Effector CD4-positive, alpha-beta T cell (primary cell): ENCODE results near the gene SH2B2.
"Not testable (repeated sequence)": the region's sequence is repeated elsewhere in the genome, so short reads cannot be mapped to it uniquely, and the experiment has no call there.

Experiments
- DNase-seq: peaks from one replicate; pipeline ENCODE4 v3.0.0-alpha.2; 2020

The SH2B2 gene

DNA sequence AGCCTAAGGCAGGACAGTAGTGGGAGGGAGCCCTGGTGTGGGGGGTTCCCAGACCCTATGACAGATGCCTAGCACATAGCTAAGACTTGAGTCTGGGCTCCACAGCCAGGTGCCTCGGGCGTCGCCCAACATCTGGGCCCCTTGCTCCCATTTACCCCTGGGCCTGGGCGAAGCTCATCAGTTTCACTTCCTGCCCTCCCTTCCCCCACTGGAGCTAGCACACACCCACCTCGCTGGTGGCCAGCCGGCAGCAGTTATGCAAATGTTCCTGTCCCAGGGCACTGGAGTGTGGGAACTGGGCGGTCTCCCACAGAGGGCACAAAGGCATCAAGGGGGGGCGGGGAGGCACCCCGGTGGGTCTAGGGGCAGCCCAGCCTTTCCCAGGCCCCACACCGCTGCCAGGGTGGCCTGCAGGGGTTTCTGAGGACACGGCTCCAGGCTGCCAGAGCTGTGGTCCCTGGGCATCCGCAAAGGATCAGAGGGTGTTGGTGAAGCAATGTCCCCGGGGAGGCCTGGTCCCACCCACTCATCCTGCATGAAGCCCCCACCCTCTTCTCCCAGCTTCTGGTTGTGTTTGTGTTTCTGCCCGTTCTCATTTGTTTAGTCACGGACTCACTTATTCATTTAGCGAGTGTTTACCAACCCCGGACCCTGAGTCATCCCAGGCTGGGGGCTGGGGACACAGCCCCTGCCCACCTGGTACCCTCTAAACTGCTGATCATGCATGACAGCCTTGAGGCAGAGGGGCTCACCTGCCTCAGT lies 20.4 kb downstream of the SH2B2 start:
- DNase-seq: no peak

DNA sequence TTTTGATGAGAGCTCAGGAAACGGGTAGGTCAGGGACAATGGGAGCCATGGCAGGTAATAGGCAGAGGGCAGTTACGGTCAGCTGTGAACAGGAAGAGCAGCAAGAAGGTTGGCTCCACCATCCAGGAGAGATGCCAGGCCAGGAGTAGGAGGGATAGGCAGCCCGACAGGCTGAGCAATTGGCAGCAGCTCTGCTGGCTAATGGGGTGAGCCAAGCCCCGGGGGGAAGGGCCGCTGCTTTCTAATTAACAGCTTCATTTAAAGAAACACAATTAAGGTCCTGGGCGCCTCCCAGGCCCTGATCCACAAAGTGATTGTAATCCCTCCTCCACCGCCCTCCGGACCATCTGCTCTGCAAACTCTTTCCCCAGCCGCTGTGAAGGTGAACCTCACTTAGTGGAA lies 23.7 kb downstream of the SH2B2 start:
- DNase-seq: no peak

DNA sequence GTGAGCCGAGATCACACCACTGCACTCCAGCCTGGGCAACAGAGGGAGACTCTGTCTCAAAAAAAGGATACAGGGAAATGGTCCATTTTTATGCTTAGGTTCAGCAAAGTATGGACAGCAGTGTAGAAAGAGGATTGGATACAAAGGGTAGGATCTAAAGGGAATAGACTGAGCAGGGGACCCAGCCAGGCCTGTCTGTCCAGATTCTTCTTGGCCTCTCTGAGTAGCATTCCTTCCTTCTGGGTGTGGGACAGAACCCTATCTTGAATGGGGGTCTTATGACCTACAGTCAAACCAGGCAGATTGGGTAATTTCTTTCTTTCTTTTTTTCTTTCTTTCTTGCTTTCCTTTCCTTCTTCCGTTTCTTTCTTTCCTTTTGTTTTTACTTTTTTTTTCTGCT lies 25.6 kb downstream of the SH2B2 start:
- no peak for DNase-seq

DNA sequence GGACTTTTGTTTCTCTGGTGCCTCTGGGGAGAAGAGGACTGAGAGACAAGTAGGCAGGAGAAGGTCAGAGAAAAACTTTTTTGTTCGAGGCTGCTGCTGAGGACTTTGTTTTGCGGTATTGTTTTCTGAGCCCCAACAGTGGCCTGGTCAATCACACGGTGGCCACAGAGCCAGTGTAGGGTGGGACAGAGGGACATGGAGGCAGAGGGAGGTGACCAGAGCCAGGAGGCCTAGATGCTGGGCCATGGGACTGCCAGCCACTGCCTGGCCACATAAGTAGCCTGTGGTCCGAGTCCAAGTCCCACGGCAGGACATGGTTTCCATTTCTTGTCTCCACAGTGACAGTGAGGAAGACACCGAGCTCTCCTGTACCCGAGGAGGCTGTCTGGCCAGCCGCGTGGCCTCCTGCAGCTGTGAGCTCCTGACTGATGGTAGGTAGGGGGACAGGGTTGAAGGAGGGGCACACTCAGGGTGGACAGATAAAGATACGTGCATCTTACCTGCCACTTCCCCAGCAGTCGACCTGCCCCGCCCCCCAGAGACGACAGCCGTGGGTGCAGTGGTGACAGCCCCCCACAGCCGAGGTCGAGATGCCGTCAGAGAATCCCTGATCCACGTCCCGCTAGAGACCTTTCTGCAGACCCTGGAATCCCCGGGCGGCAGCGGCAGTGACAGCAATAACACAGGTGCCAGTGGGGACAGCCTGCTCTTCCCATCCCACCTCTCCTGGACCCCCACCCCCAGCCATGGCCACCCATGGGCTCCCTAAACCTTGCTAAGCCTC lies 27.5 kb downstream of the SH2B2 start:
- DNase-seq: no peak

DNA sequence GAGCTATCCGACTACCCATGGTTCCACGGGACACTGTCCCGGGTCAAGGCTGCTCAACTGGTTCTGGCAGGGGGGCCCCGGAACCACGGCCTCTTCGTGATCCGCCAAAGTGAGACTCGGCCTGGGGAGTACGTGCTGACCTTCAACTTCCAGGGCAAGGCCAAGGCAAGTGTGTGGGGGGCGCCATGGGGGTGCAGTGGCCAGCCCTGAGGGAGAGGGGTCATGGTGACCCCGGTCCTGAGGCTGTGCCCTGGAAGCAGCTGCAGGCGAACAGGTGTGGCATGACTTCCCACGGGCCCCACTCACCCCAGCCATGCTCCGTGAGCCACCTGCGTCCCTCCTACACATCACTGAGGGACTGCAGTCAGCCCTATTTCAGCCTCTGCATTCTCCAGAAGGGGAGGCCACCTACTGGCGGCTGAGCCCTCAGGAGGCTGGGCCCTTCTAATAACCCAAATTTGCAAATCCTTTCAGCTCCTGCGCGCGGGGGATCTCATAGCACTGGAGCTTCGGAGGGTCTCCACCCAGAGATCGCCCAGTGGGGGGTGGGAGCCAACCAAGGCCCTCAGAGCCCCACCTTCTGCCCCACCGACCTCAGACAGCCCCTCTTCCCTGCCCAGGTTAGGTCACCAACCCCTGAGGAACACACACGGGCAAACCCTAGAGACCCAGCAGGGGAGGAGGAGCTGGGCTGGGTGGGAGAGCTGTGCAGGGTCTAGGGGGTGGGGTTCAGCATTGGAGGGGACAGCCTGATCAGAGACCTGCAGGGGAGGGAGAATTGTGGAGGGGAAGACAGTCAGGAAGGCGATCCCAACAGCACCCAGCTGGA lies 30.8 kb downstream of the SH2B2 start:
- no peak for DNase-seq

DNA sequence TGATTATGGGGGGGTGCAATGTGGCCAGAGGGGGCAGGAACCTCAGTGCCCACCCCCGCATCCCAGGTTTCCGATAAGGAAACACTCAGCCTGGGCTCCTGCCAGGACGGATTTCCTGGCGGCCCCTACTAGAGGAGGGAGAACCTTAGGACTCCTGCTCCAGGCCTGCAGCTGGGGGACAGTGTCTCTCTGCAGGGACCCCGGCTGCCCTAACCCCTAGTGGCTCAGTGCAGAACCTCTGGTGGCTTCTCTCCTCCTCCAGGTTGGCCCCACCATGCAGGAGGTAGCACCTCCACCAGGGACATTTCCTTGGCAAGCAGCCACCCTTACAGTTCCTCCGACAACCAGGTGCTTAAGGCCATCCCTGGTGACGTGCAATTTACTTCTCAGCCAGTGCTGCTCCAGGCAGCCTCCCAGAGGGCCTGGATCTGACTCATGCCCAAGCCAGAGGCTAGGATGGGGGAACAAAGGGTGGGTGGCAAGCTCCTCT lies 31.9 kb downstream of the SH2B2 start:
- no peak for DNase-seq

DNA sequence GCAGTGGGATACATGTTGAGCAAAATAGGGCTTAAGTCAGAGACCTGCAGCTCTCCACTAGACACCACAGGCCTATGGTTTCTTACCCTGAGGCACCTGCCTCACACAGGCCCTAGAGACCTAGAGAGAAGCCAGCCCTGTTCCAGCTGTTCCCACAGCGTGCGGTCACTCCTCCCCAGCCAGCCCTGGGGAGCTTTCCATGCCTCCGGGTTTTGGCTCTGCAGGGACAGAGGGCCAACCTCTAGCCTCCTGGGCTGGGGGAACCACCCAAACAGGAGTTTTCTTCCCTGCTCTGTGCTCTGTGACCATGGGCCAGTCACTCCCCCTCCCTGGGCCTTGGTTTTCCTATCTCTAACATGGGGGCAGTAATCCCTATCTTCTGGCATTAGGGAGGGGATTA lies 33.0 kb downstream of the SH2B2 start:
- DNase-seq: no peak

DNA sequence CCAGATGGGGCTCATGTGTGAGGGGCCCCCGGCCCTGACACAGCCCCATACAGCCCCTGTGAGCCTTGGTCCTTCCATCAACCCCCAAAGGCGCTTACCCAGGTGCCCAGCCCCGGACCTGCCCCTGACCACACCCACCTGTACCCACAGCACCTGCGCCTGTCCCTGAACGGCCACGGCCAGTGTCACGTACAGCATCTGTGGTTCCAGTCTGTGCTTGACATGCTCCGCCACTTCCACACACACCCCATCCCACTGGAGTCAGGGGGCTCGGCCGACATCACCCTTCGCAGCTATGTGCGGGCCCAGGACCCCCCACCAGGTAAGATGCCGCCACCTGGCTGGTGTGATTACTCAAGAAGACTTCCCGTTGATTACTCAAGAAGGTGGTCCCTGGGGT lies 33.5 kb downstream of the SH2B2 start:
- DNase-seq: no peak

DNA sequence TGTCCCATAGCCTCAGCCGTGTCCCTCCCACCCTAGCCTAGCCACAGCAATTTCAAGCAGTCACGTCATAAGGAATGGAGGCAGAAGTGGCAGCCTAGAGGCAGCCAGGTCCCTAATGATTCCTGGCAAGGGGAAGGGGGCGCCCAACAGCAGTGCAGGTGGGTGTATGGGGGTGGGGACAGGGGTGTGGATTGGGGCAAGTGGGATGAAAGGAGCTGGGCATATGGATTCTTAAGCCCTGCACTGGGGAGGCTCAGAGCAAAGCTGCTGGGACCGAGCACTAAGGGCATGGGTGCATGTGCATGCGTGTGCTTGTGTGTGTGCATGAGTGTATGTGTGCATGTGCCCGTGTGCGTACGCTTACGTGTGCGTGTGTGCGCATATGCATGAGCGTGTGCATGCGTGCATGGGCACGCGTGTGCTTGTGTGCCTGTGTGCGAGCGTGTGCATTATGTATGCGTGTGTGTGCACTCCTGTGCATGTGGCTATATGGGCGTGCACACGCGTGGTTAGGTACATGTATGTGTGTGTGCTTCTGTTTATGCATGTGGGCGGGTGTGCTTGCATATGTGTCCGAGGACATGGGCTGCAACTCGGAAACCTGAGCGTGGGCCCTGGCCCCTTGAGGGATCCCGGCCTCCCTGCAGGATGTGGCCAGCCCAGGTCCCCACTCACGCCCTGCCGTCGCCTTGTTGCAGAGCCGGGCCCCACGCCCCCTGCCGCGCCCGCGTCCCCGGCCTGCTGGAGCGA lies 34.1 kb downstream of the SH2B2 start:
- no peak for DNase-seq

DNA sequence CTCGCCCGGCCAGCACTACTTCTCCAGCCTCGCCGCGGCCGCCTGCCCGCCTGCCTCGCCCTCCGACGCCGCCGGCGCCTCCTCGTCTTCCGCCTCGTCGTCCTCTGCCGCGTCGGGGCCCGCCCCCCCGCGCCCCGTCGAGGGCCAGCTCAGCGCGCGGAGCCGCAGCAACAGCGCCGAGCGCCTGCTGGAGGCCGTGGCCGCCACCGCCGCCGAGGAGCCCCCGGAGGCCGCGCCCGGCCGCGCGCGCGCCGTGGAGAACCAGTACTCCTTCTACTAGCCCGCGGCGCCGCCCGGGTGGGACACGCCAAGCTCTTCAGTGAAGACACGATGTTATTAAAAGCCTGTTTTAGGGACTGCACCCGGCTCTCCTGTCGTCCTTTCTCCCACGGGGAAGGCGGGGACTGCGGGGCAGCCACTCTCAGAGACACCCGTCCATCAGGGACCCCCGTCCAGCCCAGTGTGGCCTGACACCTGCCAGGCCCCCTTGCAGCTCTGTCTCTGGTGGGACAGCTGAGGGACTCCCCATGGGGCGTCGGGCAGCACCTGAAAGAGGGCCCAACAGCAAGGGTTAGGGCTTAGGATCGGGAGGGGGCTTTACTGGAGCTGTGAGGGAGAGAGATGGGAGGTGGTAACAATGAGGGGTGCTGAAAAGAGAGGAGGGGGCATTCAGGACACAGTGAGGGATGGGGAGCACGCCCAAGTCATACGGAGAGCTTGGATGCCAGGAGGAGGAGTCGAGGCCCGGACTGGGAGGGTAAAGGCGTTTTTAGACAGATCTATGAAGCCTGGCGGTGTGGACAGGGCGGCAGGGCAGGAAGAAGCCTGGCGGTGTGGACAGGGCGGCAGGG lies 34.9 kb downstream of the SH2B2 start:
- DNase-seq: no peak

DNA sequence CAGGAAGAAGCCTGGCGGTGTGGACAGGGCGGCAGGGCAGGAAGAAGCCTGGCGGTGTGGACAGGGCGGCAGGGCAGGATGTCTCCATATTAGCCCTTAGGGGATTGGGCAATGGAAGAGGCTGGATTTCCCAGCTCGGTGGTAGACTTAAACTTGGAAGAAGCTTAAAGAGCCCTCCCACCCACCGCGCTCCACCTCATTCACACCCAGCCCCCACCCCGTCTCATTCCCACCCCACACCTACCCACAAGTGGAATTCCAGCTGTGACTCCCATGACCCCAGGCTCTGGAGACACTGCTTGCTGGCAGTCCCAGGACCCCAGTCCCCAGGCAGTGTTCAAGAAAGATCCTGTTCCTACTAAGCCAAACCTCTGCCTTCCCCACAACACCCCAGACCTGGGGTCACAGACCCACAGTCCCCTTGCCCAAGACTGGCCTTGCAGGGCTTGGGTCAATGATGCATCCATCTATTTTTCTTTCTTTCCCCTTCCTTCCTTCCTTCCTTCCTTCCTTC lies 35.6 kb downstream of the SH2B2 start:
- no peak for DNase-seq

DNA sequence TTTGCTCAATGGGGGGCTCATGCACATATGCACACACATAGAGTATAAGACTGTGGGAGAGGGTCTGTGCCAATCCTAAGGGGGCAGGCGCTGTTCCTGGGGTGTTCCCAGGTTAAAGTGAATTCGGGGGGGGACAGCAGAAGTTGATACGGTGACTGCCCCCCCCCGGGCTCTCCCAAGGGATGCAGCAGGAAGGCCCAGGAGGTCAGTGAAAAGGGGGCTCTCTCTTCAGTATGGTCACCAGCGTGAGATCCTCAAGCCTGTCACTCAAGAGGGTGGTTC lies 37.2 kb downstream of the SH2B2 start:
- DNase-seq: no peak

DNA sequence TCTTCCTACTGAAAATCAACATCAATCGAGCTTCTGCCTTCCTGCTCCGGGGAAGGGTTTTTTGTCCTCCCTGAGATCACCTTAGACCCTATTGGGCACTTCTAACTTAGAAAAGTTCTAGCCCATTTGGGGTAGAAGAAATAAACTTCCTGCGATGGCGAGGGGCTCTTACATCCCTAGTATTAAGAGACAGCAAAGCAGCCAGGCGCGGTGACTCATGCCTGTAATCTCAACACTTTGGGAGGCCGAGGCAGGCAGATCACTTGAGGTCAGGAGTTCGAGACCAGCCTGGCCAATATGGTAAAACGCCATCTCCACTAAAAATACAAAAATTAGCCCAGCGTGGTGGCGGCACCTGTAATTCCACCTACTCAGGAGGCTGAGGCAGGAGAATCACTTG lies 38.4 kb downstream of the SH2B2 start:
- DNase-seq: not testable (repeated sequence)

DNA sequence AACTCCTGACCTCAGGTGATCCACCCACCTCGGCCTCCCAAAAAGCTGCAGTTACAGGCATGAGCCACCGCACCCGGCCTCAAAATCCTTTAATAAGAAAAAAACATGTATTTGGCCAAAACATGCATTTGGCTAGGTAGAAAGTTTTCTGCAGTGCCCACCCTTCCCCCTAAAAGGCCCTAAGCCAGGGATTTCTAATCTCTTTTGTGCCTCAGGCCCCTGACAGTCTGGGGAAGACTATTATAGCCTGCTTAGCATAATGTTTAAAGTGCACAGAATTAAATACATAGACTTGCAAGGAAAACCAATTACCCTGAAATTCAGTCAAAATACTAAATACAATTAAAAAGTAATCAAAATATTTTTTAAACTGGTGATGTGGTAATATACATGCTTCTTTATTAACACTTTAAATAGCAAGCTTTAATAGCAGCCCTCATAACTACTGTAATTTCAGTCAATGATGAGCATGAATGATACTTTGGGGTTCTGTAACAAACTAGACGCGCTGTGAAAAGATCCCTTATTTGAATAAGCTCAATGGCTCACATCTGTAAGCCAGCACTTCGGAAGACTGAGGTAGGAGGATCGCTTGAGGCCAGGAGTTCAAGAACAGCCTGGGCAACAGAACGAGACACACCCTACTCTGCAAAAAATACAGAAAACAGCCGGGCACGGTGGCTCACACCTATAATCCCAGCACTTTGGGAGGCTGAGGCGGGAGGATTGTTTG lies 39.7 kb downstream of the SH2B2 start:
- no peak for DNase-seq

DNA sequence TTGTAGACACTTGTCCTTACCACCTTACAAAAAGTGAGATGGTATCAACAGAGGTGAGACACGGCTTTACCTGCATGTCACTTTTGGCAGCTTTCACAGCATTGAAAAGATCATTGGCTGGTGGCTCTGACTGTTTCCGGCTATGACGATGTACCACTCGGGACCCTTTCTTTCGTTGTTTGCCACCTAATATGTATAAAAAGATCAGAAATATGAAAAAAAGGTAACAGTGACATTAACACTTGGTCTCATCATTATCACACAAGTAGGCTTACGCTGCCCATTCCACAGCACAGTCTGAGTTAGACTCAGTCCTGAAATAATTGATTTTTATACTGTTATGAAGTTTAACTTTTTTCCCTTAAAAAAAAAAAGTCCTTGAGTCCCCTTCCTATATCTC lies 40.5 kb downstream of the SH2B2 start:
- DNase-seq: not testable (repeated sequence)

DNA sequence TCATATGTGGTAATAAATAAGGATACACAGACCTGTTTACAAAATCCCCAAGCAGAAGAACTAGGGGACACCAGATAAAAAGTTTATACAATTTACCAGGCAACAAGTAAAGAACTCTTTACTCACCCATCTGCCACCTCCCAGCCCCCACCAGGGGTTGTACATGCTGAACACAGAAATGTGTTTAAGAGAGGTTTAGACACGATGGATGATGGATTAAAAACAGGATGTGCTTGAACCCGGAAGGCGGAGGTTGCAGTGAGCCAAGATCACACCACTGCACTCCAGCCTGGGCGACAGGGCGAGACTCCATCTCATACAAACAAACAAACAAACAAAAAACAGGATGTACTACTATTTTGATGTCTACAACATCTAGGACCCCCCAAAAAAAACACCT lies 42.2 kb downstream of the SH2B2 start:
- not testable (repeated sequence) for DNase-seq

DNA sequence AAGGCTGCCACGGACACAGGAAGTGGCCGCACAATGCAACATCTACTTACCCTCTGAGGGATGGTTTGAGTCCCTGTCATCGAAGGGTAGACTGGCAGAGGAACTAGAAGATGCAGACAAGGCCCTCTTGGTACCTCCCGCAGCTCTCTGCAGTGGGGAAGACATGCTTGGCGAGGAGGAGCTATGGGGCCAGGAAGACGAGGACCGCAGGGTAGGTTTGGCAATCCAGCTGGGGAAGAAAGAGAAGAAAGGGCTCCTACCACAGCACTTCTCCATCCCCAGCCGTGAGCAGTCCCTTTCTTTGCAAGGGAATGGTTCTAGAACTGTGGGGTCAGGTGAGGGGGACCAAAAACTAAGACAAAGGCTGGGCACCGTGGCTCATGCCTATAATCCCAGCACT lies 42.7 kb downstream of the SH2B2 start:
- DNase-seq: not testable (repeated sequence)

DNA sequence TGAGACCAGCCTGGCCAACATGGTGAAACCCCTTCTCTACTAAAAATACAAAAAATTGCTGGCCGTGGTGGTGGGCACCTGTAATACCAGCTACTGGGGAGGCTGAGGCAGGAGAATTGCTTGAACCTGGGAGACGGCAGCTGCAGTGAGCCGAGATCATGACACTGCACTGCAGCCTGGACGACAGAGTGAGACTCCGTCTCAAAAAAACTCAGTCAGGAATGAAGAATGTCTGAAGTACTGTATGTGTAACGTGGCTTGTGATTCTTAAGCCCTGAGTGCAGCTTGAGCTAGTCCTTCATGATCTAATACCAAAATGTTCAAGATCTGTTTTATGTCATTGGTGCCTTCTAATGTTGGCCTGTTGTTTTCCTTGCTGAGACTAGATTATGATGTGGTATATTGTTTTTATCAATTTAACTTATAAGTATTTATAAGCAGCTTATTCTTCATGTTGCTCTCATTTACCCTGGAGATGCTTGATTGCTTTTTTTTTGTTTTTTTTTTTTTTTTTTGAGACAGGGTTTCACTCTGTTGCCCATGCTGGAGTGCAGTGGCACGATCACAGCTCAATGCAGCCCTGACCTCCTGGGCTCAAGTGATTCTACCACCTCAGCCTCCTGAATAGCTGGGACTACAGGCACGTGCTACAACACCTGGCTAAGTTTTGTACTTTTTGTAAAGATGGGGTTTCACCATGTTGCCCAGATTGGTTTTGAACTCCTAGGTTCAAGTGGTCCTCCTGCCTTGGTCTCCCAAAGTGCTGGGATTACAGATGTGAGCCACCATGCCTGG lies 44.2 kb downstream of the SH2B2 start:
- not testable (repeated sequence) for DNase-seq

DNA sequence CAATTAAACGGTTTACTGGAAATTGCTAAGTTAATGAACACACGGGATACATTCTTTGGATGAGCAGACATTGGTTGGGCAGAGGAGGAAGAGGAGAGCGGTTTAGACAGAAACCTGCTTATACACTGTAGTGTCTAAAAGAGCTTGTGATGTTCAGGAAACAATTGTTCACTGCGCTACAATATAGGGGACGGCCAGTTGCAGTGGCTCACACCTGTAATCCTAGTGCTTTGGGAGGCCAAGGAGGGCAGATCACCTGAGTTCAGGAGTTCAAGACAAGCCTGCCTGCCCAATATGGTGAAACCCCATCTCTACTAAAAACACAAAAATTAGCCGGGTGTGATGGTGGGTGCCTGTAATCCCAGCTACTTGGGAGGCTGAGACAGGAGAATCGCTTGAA lies 48.9 kb downstream of the SH2B2 start:
- DNase-seq: not testable (repeated sequence)

DNA sequence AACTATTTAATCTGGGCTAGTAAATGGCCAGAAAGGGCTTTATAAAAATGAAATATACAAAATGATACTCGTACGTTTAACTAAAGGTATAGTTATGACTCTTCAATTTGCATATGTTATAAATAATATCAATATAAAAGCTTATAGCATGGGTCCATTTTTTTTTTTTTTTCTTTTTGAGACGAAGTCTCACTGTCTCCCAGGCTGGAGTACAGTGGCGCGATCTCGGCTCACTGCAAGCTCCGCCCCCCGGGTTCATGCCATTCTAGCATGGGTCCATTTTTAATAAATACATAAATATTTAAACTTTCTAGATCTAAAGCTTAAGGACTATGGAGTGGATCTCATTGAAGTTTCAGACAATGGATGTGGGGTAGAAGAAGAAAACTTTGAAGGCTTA lies 50.3 kb downstream of the SH2B2 start:
- DNase-seq: not testable (repeated sequence)
